D721Med (cell line): ENCODE results near the gene ZNF441.
"Not testable (repeated sequence)": the region's sequence is repeated elsewhere in the genome, so short reads cannot be mapped to it uniquely, and the experiment has no call there.

Source experiments
- DNase-seq: peaks from one replicate; pipeline ENCODE4 v3.0.0; 2011; ENCODE audit warnings: low spot score; ENCODE audit not compliant: insufficient read length
- FAIRE-seq: peaks from 2 replicates; lab custom pipeline; 2011; peaks lifted over from hg19 to GRCh38; lab: Jason Lieb, UNC
- CTCF ChIP-seq: IDR thresholded peaks from 2 replicates; pipeline ENCODE4 v1.5.1; 2012; ENCODE audit warnings: mild to moderate bottlenecking, control low read depth; ENCODE audit not compliant: insufficient read depth; ENCODE audit errors: missing control alignments

The ZNF441 gene

DNA sequence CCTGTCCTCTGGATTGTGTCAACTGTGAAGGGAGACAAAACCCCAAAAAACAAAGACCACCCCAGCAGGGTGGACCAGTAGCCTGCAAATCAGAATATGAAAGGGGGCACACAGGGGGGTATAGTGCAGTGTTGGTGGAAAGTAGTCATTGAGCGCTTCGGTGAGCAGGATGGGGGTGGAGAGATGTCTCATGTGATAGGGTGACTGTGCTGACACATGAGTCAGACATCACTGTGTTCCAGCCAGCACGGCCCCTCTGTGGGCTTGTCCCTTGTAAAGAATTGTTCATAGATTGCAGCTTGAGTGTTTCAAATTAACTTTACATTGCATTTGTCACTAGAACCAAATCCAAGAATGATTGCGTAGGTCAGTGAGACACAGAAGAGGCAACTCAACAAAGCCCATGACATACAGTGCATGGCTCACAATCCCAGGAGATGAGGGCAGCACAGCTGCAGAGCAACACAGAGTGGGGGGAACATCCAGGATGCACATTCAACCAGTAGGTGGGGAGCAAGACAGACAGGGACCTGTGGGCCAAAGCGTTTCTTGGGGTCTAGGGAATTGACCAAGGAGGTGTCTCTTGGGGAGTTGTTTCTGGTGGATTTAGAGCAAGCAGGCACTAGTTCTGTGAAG, 54.8 kb downstream of the ZNF441 start:
- TF ChIP-seq CTCF = no peak
- DNase-seq (no peak), FAIRE-seq (no peak)

- FAIRE-seq, DNase-seq: not testable (repeated sequence)
Observed at GRCh38 chr19:11828957-11829876, 62.4 kb downstream of the ZNF441 start.

DNA sequence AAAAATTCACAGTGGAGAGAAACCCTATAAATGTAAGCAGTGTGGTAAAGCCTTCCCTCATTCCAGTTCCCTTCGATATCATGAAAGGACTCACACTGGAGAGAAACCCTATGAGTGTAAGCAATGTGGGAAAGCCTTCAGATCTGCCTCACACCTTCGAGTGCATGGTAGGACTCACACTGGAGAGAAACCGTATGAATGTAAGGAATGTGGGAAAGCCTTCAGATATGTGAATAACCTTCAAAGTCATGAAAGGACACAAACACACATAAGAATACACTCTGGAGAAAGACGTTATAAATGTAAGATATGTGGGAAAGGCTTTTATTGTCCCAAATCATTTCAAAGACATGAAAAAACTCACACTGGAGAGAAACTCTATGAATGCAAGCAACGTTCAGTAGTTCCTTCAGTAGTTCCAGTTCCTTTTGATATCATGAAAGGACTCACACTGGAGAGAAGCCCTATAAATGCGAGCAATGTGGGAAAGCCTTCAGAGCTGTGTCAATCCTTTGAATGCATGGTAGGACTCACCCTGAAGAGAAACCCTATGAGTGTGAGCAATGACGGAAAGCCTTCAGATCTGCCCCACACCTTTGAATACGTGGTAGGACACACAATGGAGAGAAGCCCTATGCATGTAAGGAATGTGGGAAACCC, 65.6 kb downstream of the ZNF441 start:
- TF ChIP-seq CTCF = no peak
- FAIRE-seq = no peak
- no peak for DNase-seq

DNA sequence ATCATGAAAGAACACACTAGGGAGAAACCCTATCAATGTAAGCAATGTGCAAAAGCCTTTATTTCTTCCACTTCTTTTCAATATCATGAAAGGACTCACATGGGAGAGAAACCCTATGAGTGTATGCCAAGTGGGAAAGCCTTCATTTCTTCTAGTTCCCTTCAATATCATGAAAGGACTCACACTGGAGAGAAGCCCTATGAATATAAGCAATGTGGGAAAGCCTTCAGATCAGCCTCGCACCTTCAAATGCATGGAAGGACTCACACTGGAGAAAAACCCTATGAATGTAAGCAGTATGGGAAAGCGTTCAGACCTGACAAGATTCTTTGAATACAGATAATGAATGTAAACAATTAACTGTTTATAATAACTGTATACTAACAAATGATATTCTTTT, 66.7 kb downstream of the ZNF441 start:
- FAIRE-seq (no peak), DNase-seq (no peak)
- TF ChIP-seq CTCF = no peak
